Measurements from ENCODE around the gene CA12. TPM values are rescaled to one million over a fixed set of nuclear protein-coding genes. Genes with fewer than 3 reads are reported as not detected.

The CA12 gene
- total and polyA plus RNA-seq, 9 of the 15 experiments (the other 6 are each of a cell fraction or from before 2014, with no cell fraction given): 0.01 to 0.78 (median 0.15) TPM; not detected in 1

DNA sequence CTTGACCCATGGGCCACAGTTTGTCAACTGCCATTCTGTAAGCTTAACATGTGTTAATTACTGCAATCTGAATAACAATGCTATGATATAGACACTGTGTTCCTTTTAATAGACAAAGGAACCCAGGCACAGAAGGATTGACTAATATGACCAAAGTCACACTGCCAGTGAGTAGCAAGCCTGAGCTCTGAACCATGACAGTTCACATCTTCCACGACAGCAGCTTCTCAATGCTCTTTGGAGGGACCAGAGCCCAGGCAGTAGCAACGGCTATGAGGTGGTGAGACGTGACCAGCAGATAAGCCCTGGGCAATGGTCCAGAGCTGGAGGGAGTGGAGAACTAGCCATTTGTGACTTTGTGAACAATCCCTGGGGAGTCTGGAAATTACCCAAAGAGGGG lies 19.4 kb downstream of the CA12 start (continued):
- peak; percentile 65; the same call in 1 of the 2 replicates for TF ChIP-seq SMARCA4 (IDR thresholded peaks at IDR 0.05)
- TF ChIP-seq BHLHE40 (IDR thresholded peaks at IDR 0.05; ENCODE audit: low read length): peak; percentile 82
- no peak for TF ChIP-seq ATF1 (CRISPR knock-in tag; IDR thresholded peaks at IDR 0.05)
- TF ChIP-seq ATF1 (tag; IDR thresholded peaks at IDR 0.05): peak; percentile 67
- TF ChIP-seq ARID1B (IDR thresholded peaks at IDR 0.05): peak; percentile 59
- TF ChIP-seq MEIS2 (IDR thresholded peaks at IDR 0.05; ENCODE audit: partially characterized antibody): peak; percentile 18
- peak; percentile 98 for TF ChIP-seq NFIC (IDR thresholded peaks at IDR 0.05)
- 0 out of 2 replicates have a peak, but pooled peaks have one; percentile 24 for TF ChIP-seq JUN (IDR thresholded peaks at IDR 0.05; ENCODE audit: borderline replicate concordance, low read depth, low read length)
- no peak for TF ChIP-seq JUN (CRISPR knock-in tag; IDR thresholded peaks at IDR 0.05; ENCODE audit: borderline replicate concordance)
- peak in 1 of 2 experiments; percentile 94 for TF ChIP-seq NCOA2 (IDR thresholded peaks at IDR 0.05; ENCODE audit: partially characterized antibody in 2 of 2)
- no peak for TF ChIP-seq CREB1 (IDR thresholded peaks at IDR 0.05)
- 0 out of 2 replicates have a peak, but pooled peaks have one; percentile 47 for TF ChIP-seq CREB1 (CRISPR knock-in tag; IDR thresholded peaks at IDR 0.05)
- TF ChIP-seq RBM17 (IDR thresholded peaks at IDR 0.05; ENCODE audit: borderline replicate concordance, low read depth, low read length): no peak
- TF ChIP-seq ZNF239 (CRISPR knock-in tag; IDR thresholded peaks at IDR 0.05): 0 out of 2 replicates have a peak, but pooled peaks have one; percentile 22
- TF ChIP-seq MYNN (IDR thresholded peaks at IDR 0.05): 0 out of 2 replicates have a peak, but pooled peaks have one; percentile 51
- no peak for TF ChIP-seq MYNN (CRISPR knock-in tag; IDR thresholded peaks at IDR 0.05)
- TF ChIP-seq RCOR1 (IDR thresholded peaks at IDR 0.05; ENCODE audit: borderline replicate concordance in 1 of 2, low read depth in 2 of 2, low read length in 2 of 2): peak in 1 of 2 experiments; percentile 88; a peak in 3 of 4 replicates
- peak; percentile 71 for TF ChIP-seq CXXC5 (CRISPR knock-in tag; IDR thresholded peaks at IDR 0.05)
- TF ChIP-seq, protein P1, sequence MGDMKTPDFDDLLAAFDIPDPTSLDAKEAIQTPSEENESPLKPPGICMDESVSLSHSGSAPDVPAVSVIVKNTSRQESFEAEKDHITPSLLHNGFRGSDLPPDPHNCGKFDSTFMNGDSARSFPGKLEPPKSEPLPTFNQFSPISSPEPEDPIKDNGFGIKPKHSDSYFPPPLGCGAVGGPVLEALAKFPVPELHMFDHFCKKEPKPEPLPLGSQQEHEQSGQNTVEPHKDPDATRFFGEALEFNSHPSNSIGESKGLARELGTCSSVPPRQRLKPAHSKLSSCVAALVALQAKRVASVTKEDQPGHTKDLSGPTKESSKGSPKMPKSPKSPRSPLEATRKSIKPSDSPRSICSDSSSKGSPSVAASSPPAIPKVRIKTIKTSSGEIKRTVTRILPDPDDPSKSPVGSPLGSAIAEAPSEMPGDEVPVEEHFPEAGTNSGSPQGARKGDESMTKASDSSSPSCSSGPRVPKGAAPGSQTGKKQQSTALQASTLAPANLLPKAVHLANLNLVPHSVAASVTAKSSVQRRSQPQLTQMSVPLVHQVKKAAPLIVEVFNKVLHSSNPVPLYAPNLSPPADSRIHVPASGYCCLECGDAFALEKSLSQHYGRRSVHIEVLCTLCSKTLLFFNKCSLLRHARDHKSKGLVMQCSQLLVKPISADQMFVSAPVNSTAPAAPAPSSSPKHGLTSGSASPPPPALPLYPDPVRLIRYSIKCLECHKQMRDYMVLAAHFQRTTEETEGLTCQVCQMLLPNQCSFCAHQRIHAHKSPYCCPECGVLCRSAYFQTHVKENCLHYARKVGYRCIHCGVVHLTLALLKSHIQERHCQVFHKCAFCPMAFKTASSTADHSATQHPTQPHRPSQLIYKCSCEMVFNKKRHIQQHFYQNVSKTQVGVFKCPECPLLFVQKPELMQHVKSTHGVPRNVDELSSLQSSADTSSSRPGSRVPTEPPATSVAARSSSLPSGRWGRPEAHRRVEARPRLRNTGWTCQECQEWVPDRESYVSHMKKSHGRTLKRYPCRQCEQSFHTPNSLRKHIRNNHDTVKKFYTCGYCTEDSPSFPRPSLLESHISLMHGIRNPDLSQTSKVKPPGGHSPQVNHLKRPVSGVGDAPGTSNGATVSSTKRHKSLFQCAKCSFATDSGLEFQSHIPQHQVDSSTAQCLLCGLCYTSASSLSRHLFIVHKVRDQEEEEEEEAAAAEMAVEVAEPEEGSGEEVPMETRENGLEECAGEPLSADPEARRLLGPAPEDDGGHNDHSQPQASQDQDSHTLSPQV (IDR thresholded peaks at IDR 0.05): peak; percentile 49
- TF ChIP-seq, protein P2, sequence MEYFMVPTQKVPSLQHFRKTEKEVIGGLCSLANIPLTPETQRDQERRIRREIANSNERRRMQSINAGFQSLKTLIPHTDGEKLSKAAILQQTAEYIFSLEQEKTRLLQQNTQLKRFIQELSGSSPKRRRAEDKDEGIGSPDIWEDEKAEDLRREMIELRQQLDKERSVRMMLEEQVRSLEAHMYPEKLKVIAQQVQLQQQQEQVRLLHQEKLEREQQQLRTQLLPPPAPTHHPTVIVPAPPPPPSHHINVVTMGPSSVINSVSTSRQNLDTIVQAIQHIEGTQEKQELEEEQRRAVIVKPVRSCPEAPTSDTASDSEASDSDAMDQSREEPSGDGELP (CRISPR knock-in tag; IDR thresholded peaks at IDR 0.05; ENCODE audit: borderline replicate concordance): peak; percentile 28; the same call in 1 of the 2 replicates
- TF ChIP-seq, protein P3, sequence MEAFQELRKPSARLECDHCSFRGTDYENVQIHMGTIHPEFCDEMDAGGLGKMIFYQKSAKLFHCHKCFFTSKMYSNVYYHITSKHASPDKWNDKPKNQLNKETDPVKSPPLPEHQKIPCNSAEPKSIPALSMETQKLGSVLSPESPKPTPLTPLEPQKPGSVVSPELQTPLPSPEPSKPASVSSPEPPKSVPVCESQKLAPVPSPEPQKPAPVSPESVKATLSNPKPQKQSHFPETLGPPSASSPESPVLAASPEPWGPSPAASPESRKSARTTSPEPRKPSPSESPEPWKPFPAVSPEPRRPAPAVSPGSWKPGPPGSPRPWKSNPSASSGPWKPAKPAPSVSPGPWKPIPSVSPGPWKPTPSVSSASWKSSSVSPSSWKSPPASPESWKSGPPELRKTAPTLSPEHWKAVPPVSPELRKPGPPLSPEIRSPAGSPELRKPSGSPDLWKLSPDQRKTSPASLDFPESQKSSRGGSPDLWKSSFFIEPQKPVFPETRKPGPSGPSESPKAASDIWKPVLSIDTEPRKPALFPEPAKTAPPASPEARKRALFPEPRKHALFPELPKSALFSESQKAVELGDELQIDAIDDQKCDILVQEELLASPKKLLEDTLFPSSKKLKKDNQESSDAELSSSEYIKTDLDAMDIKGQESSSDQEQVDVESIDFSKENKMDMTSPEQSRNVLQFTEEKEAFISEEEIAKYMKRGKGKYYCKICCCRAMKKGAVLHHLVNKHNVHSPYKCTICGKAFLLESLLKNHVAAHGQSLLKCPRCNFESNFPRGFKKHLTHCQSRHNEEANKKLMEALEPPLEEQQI (IDR thresholded peaks at IDR 0.05): peak; percentile 39; the same call in 1 of the 2 replicates
- peak; percentile 76 for TF ChIP-seq CREM (IDR thresholded peaks at IDR 0.05; ENCODE audit: low read depth)
- TF ChIP-seq ATF7 (IDR thresholded peaks at IDR 0.05): peak; percentile 33; the same call in 1 of the 2 replicates
- no peak for TF ChIP-seq PHF20 (IDR thresholded peaks at IDR 0.05; ENCODE audit: partially characterized antibody)
